Natural killer cell (primary cell): ENCODE data around the gene P2RX1. TPM values are rescaled to one million over a fixed set of nuclear protein-coding genes. Genes with fewer than 3 reads are reported as not detected.

Experiments
- ATAC-seq, 3 donors: fragments of 150-1000 bp in 2 of 3; fragments of 200-7000 bp in 1 of 3; cut with Tn5 transposase; 1 replicate in 1 of 3; 2 replicates in 2 of 3; pipeline ENCODE4 v1.10.0; 2021; ENCODE audit warnings: mild to moderate bottlenecking in 2 of 3, moderate library complexity in 2 of 3
- DNase-seq, 2 donors: peaks; one replicate each; pipeline versions ENCODE4 v3.0.0 to v3.0.0-alpha.2; 2013 to 2021; ENCODE audit warnings: mixed read lengths in 1 of 2
- H3K27ac ChIP-seq: one replicate; pipeline ENCODE4 v1.5.1; 2013; ENCODE audit warnings: mild to moderate bottlenecking, low read length
- H3K27me3 ChIP-seq: one replicate; pipeline ENCODE4 v1.6.1; 2013; ENCODE audit warnings: low read length; ENCODE audit not compliant: control insufficient read depth, insufficient read depth
- H3K36me3 ChIP-seq: one replicate; pipeline ENCODE4 v1.6.1; 2013; ENCODE audit warnings: low read length; ENCODE audit not compliant: control insufficient read depth, insufficient read depth
- H3K4me1 ChIP-seq: one replicate; pipeline ENCODE4 v1.6.1; 2013; ENCODE audit warnings: low read length; ENCODE audit not compliant: control insufficient read depth, insufficient read depth
- H3K4me3 ChIP-seq: one replicate; pipeline ENCODE4 v1.5.1; 2013; ENCODE audit warnings: low read length
- H3K9me3 ChIP-seq: one replicate; pipeline ENCODE4 v1.6.1; 2013; ENCODE audit warnings: low read length; ENCODE audit not compliant: control insufficient read depth, insufficient read depth
- H3K27ac Mint-ChIP-seq, 2 donors: one replicate each; pipeline ENCODE4 v1.8.0; 2022; ENCODE audit warnings: mild to moderate bottlenecking in 2 of 2, mixed read lengths in 2 of 2, moderate library complexity in 1 of 2
- H3K27me3 Mint-ChIP-seq, 2 donors: one replicate each; pipeline ENCODE4 v1.8.0; 2022; ENCODE audit warnings: low read depth in 2 of 2, mixed read lengths in 2 of 2
- H3K36me3 Mint-ChIP-seq: one replicate; pipeline ENCODE4 v1.8.0; 2022; ENCODE audit warnings: mixed read lengths
- H3K4me1 Mint-ChIP-seq, 2 donors: one replicate each; pipeline ENCODE4 v1.8.0; 2022; ENCODE audit warnings: mixed read lengths in 2 of 2
- H3K4me3 Mint-ChIP-seq: one replicate; pipeline ENCODE4 v1.8.0; 2022; ENCODE audit warnings: mild to moderate bottlenecking, moderate library complexity, mixed read lengths
- H3K9me3 Mint-ChIP-seq, 2 donors: one replicate each; pipeline ENCODE4 v1.8.0; 2022; ENCODE audit warnings: mixed read lengths in 2 of 2
- WGBS: methylation state at CpG from one replicate; pipeline ENCODE4 v1.1.7; 2013; ENCODE audit warnings: missing lambda C conversion rate; ENCODE audit not compliant: insufficient coverage; 5-methylcytosine and 5-hydroxymethylcytosine counted together
- intact Hi-C: fragments of 100-400 bp; cut with micrococcal nuclease; formaldehyde crosslinking; loops from one replicate; pipeline ENCODE4 v1.14.2; 2022
- total RNA-seq, 4 donors: library from RNA; stranded (reverse); fragments of 120-200 nt in 1 of 4; gene quantifications; one replicate each; pipeline versions ENCODE4 v1.2.3 to v1.2.4, GENCODE V29; 2013 to 2022
- TF ChIP-seq, protein P1 (sequence below): fragments of 200-600 bp; IDR thresholded peaks from one replicate; pipeline ENCODE4 v1.8.0; 2022; ENCODE audit warnings: antibody characterized with exemption

Gene P2RX1
- total RNA-seq, 3 donors from 2014 or later (not counting 1 experiment from before 2014, with no cell fraction given): 2.3 to 15.3 (median 13.4) TPM

DNA sequence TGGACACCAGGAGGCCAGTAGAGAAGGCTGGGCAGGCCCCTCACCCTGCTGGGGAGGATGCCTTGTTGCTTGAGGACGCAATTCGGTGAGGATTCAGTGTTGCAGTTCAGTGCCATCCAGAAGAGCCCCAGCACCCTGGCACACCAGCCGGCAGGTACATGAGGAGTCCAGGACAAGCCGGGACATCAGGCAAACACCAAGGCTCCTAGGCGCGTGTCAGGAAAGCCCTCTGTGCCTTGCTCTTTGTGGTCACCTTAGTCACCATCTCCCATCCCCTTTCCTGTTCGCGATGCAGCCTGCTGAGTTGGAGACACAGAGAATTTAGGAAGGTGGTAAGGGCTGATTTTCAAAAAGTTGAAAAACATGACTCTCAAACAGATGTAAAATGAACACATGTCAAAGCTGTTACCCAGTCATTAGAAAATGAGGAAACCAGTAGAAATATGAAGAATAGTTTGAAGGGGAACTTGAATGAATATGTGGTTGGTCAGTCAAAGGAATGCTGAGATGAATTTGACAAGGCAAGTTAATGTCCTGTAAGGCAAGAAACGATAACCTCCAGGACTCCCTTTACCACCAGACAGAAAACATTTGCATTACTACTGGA, 67.9 kb downstream of the P2RX1 start:
- H3K4me1 ChIP-seq: peaks cover 18% of the 10 kb centered on the region
- H3K27me3 ChIP-seq: no peaks in the 10 kb centered on the region
- H3K9me3 Mint-ChIP-seq: no peaks in the 10 kb centered on the region
- no peak overlapping the region for H3K4me3 Mint-ChIP-seq
- no peak for DNase-seq
- H3K27ac Mint-ChIP-seq: no peak overlapping the region
- no peak for ATAC-seq
- 72% methylated on average over 6 of the region's 9 CpGs for WGBS
- intact Hi-C loops: loop anchor here (5.0 kb wide), 1 partner anchor 51 kb away; no protein-coding TSS in a partner anchor
- no peak overlapping the region for H3K4me3 ChIP-seq
- H3K36me3 Mint-ChIP-seq: no peaks in the 10 kb centered on the region
- H3K27ac ChIP-seq: no peak overlapping the region
- no peaks in the 10 kb centered on the region for H3K9me3 ChIP-seq
- TF ChIP-seq, protein P1, sequence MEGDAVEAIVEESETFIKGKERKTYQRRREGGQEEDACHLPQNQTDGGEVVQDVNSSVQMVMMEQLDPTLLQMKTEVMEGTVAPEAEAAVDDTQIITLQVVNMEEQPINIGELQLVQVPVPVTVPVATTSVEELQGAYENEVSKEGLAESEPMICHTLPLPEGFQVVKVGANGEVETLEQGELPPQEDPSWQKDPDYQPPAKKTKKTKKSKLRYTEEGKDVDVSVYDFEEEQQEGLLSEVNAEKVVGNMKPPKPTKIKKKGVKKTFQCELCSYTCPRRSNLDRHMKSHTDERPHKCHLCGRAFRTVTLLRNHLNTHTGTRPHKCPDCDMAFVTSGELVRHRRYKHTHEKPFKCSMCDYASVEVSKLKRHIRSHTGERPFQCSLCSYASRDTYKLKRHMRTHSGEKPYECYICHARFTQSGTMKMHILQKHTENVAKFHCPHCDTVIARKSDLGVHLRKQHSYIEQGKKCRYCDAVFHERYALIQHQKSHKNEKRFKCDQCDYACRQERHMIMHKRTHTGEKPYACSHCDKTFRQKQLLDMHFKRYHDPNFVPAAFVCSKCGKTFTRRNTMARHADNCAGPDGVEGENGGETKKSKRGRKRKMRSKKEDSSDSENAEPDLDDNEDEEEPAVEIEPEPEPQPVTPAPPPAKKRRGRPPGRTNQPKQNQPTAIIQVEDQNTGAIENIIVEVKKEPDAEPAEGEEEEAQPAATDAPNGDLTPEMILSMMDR: no peak
- peaks cover 11 to 15% of the 10 kb centered on the region in 2 donors for H3K27me3 Mint-ChIP-seq
- peaks cover 18 to 34% of the 10 kb centered on the region in 2 donors for H3K4me1 Mint-ChIP-seq
- H3K36me3 ChIP-seq: no peaks in the 10 kb centered on the region

- Histone ChIP-seq H3K4me1 (peaks cover 18% of the 10 kb centered on the region), H3K9me3 (no peaks in the 10 kb centered on the region), H3K27me3 (no peaks in the 10 kb centered on the region), H3K4me3 (no peak overlapping the region), H3K27ac (no peak overlapping the region), H3K36me3 (no peaks in the 10 kb centered on the region)
- 98% methylated on average over 9 of the region's 9 CpGs for WGBS
- DNase-seq (no peak), ATAC-seq (no peak)
- H3K4me1 Mint-ChIP-seq: peaks cover 18 to 35% of the 10 kb centered on the region in 2 donors
- TF ChIP-seq, protein P1: no peak
- no peaks in the 10 kb centered on the region for H3K9me3 Mint-ChIP-seq
- H3K27ac Mint-ChIP-seq: no peak overlapping the region
- peaks cover 8 to 10% of the 10 kb centered on the region in 2 donors for H3K27me3 Mint-ChIP-seq
- intact Hi-C loops: loop anchor here (5.0 kb wide), 1 partner anchor 50 kb away; no protein-coding TSS in a partner anchor
- H3K4me3 Mint-ChIP-seq: peak overlapping the region; percentile 11
- no peaks in the 10 kb centered on the region for H3K36me3 Mint-ChIP-seq
Observed at GRCh38 chr17:3847165-3847670, 69.0 kb downstream of the P2RX1 start.

Other genes with a start within 250 kb of the P2RX1 start
- 10 to 100 TPM; 15.1 to 17.0 (median 16.3) TPM for gene TAX1BP3, start 247.9 kb downstream of the P2RX1 start, total RNA-seq
- gene EMC6, start 247.7 kb downstream of the P2RX1 start, total RNA-seq: 10 to 100 TPM; 29.3 to 34.7 (median 32.1) TPM
- gene P2RX5, start 220.3 kb downstream of the P2RX1 start, total RNA-seq: 10 to 100 TPM in 1 of 3 donors, 1 to 10 TPM in 2; 7.8 to 15.4 (median 9.2) TPM
- gene HASPIN, start 192.6 kb downstream of the P2RX1 start, total RNA-seq: under 1 TPM; 0.33 to 0.79 (median 0.70) TPM
- 10 to 100 TPM; 12.8 to 13.8 (median 13.8) TPM for gene ITGAE, start 115.3 kb downstream of the P2RX1 start, total RNA-seq
- 10 to 100 TPM; 55.9 to 60.7 (median 58.1) TPM for gene NCBP3, start 70.2 kb downstream of the P2RX1 start, total RNA-seq
- gene CAMKK1, start 23.4 kb downstream of the P2RX1 start, total RNA-seq: 1 to 10 TPM; 3.2 to 4.3 (median 3.9) TPM
- gene ATP2A3, start 48.0 kb upstream of the P2RX1 start, total RNA-seq: 100 to 1,000 TPM; 326 to 397 (median 377) TPM
- gene ZZEF1, start 226.6 kb upstream of the P2RX1 start, total RNA-seq: 100 to 1,000 TPM; 102 to 126 (median 125) TPM
- gene CYB5D2, start 226.7 kb upstream of the P2RX1 start, total RNA-seq: 1 to 10 TPM; 5.3 to 7.1 (median 6.4) TPM